Activated CD8-positive, alpha-beta memory T cell treated with anti-CD3 and anti-CD28 coated beads for 36 hours (primary cell): ENCODE data around the gene PFKP. TPM values are rescaled to one million over a fixed set of nuclear protein-coding genes. Genes with fewer than 3 reads are reported as not detected.

ENCODE experiments used
- total RNA-seq, 2 experiments: library from RNA; stranded (reverse); gene quantifications; one replicate each; pipeline ENCODE4 v1.2.3, GENCODE V29; 2021

Gene PFKP
- total RNA-seq, 2 experiments from 2014 or later, result 277 to 287 TPM

Other genes starting within 250 kb of the PFKP start
- 100 to 1,000 TPM; 127 to 128 TPM for gene PITRM1, start 105.2 kb downstream of the PFKP start, total RNA-seq